HepG2 (cell line): Measurements from ENCODE around the gene DENND4A. TPM values are rescaled to one million over a fixed set of nuclear protein-coding genes. Genes with fewer than 3 reads are reported as not detected.

Experiments used
- ATAC-seq: fragments of 200-7000 bp; cut with Tn5 transposase; 3 replicates; pipeline ENCODE4 v1.9.1; 2020; ENCODE audit warnings: mild to moderate bottlenecking, moderate library complexity
- BruUV-seq: library from RNA; stranded (reverse); fragments of 400-500 nt; replicated peaks from 2 replicates; lab custom pipeline; 2021; lab: Mats Ljungman, UMichigan
- CTCF ChIA-PET: fragments of 300-600 bp; formaldehyde crosslinking; extraction: SDS; loops from one replicate; lab custom pipeline; 2021; ENCODE audit warnings: low total read pairs, inconsistent platforms, low intra/inter-chr PET ratio; lab: Yijun Ruan, JAX
- POLR2A ChIA-PET: fragments of 350-600 bp; sonication (Branson Sonifier 250); formaldehyde crosslinking; loops from one replicate; lab custom pipeline; 2020; ENCODE audit warnings: antibody characterized with exemption, inconsistent platforms; lab: Yijun Ruan, JAX
- DNase-seq: peaks from one replicate; pipeline ENCODE4 v3.0.0-alpha.2; 2015; ENCODE audit warnings: low spot score
- FAIRE-seq: peaks from 3 replicates; lab custom pipeline; 2011; peaks lifted over from hg19 to GRCh38; lab: Jason Lieb, UNC
- H2AFZ ChIP-seq: one replicate; pipeline ENCODE4 v1.6.1; 2011; ENCODE audit warnings: low read length, inconsistent platforms
- H3K27ac ChIP-seq: fragments of 300-600 bp; 3 replicates; pipeline ENCODE4 v1.8.0; 2011; ENCODE audit warnings: mixed run types, mild to moderate bottlenecking, mixed read lengths, low read length, inconsistent platforms; ENCODE audit not compliant: insufficient read depth; ENCODE audit errors: extremely low read length
- H3K27me3 ChIP-seq, 2 experiments: fragments of 200-600 bp in 1 of 2; 2 replicates in 1 of 2; 3 replicates in 1 of 2; pipeline versions ENCODE4 v1.6.0 to v1.8.0; 2011; ENCODE audit warnings: low read length in 2 of 2, mild to moderate bottlenecking in 2 of 2, moderate library complexity in 2 of 2, inconsistent platforms in 1 of 2; ENCODE audit not compliant: insufficient read depth in 2 of 2, control insufficient read depth in 1 of 2
- H3K36me3 ChIP-seq, 2 experiments: fragments of 200-600 bp in 1 of 2; replicated peaks in 1 of 2; 2 replicates in 1 of 2; 3 replicates in 1 of 2; pipeline versions ENCODE4 v1.5.1 to v1.8.0; 2011; ENCODE audit warnings: low read length in 2 of 2, inconsistent platforms in 1 of 2; ENCODE audit not compliant: insufficient read depth in 2 of 2, control insufficient read depth in 1 of 2
- H3K4me1 ChIP-seq: 2 replicates; pipeline ENCODE4 v1.5.1; 2012; ENCODE audit warnings: low read length, inconsistent platforms; ENCODE audit not compliant: insufficient read depth
- H3K4me2 ChIP-seq: 2 replicates; pipeline ENCODE4 v1.6.0; 2011; ENCODE audit warnings: low read depth, low read length, inconsistent platforms
- H3K4me3 ChIP-seq, 3 experiments: fragments of 200-600 bp in 1 of 3; sonication (generic), shearing (Covaris generic) in 1 of 3; replicated peaks in 1 of 3; 2 replicates each; pipeline ENCODE4 v1.5.1; 2011 to 2016; ENCODE audit warnings: low read length in 3 of 3, inconsistent platforms in 2 of 3, low read depth in 2 of 3, mild to moderate bottlenecking in 2 of 3, control low read depth in 1 of 3, mixed read lengths in 1 of 3; ENCODE audit not compliant: insufficient read depth in 1 of 3
- H3K79me2 ChIP-seq: one replicate; pipeline ENCODE4 v1.6.1; 2011; ENCODE audit warnings: low read length, inconsistent platforms; ENCODE audit not compliant: insufficient read depth
- H3K9ac ChIP-seq: 2 replicates; pipeline ENCODE4 v1.6.0; 2011; ENCODE audit warnings: mild to moderate bottlenecking, low read depth, low read length, inconsistent platforms; ENCODE audit not compliant: insufficient read depth
- H3K9me3 ChIP-seq: 2 replicates; pipeline ENCODE4 v1.5.1; 2012; ENCODE audit warnings: mild to moderate bottlenecking, low read length
- H4K20me1 ChIP-seq: 2 replicates; pipeline ENCODE4 v1.6.0; 2011; ENCODE audit warnings: inconsistent platforms, mild to moderate bottlenecking, low read length, moderate library complexity; ENCODE audit not compliant: insufficient read depth
- EP300 ChIP-seq, 3 experiments: sonication (generic) in 1 of 3; formaldehyde crosslinking in 1 of 3; IDR thresholded peaks; 2 replicates each; pipeline versions ENCODE4 v1.5.1 to v1.6.1; 2011 to 2020; ENCODE audit warnings: low read depth in 2 of 3, low read length in 2 of 3, borderline replicate concordance in 1 of 3, improper control_type of control experiment in 1 of 3, mild to moderate bottlenecking in 1 of 3, missing genetic modification reagents in 1 of 3, moderate library complexity in 1 of 3
- GMEB1 ChIP-seq: sonication (generic); formaldehyde crosslinking; IDR thresholded peaks from 2 replicates; pipeline ENCODE4 v1.5.1; 2020; ENCODE audit warnings: missing genetic modification reagents, mild to moderate bottlenecking, borderline replicate concordance
- HIVEP1 ChIP-seq: sonication (generic); formaldehyde crosslinking; IDR thresholded peaks from 2 replicates; pipeline ENCODE4 v1.4.0; 2020; ENCODE audit warnings: mild to moderate bottlenecking, missing genetic modification reagents
- HNRNPUL1 ChIP-seq: fragments of 200-400 bp; formaldehyde crosslinking; IDR thresholded peaks from 2 replicates; pipeline ENCODE4 v1.6.1; 2017; ENCODE audit warnings: low read depth, mild to moderate bottlenecking, low read length, moderate library complexity
- ISX ChIP-seq: sonication (generic); formaldehyde crosslinking; conservative IDR thresholded peaks from 2 replicates; pipeline ENCODE4 v1.5.0; 2020; ENCODE audit warnings: missing genetic modification reagents
- KDM1A ChIP-seq: IDR thresholded peaks from 2 replicates; pipeline ENCODE4 v1.6.1; 2016; ENCODE audit warnings: missing compliant biosample characterization
- KDM6A ChIP-seq: IDR thresholded peaks from 2 replicates; pipeline ENCODE4 v1.6.1; 2016; ENCODE audit warnings: low read depth
- LRRFIP1 ChIP-seq: sonication (generic); formaldehyde crosslinking; conservative IDR thresholded peaks from 2 replicates; pipeline ENCODE4 v1.4.0; 2020; ENCODE audit warnings: missing genetic modification reagents
- NAIF1 ChIP-seq: sonication (generic); formaldehyde crosslinking; IDR thresholded peaks from 2 replicates; pipeline ENCODE4 v1.5.0; 2020; ENCODE audit warnings: mild to moderate bottlenecking, missing genetic modification reagents, borderline replicate concordance
- RARG ChIP-seq: sonication (generic); formaldehyde crosslinking; IDR thresholded peaks from 2 replicates; pipeline ENCODE4 v1.4.0; 2020; ENCODE audit warnings: low read depth, mild to moderate bottlenecking, missing genetic modification reagents
- RBM39 ChIP-seq: fragments of 200-400 bp; formaldehyde crosslinking; IDR thresholded peaks from one replicate; pipeline ENCODE4 v1.6.1; 2018; ENCODE audit warnings: antibody characterized with exemption, mild to moderate bottlenecking, low read depth, low read length; ENCODE audit not compliant: poor library complexity, severe bottlenecking
- SALL2 ChIP-seq: sonication (generic); formaldehyde crosslinking; IDR thresholded peaks from 2 replicates; pipeline ENCODE4 v1.8.1; 2023; ENCODE audit warnings: mild to moderate bottlenecking, missing genetic modification reagents, inconsistent platforms
- ZNF180 ChIP-seq: sonication (generic); formaldehyde crosslinking; IDR thresholded peaks from 2 replicates; pipeline ENCODE4 v1.4.0; 2020; ENCODE audit warnings: low read depth, missing genetic modification reagents, borderline replicate concordance
- ZNF484 ChIP-seq: sonication (generic); formaldehyde crosslinking; IDR thresholded peaks from 2 replicates; pipeline ENCODE4 v1.5.1; 2020; ENCODE audit warnings: mild to moderate bottlenecking, low read depth, missing genetic modification reagents, borderline replicate concordance
- ZNF615 ChIP-seq: sonication (generic); formaldehyde crosslinking; IDR thresholded peaks from 2 replicates; pipeline ENCODE4 v1.5.0; 2020; ENCODE audit warnings: mild to moderate bottlenecking, missing genetic modification reagents, borderline replicate concordance
- ZNF749 ChIP-seq: sonication (generic); formaldehyde crosslinking; IDR thresholded peaks from 2 replicates; pipeline ENCODE4 v1.8.0; 2022; ENCODE audit warnings: mild to moderate bottlenecking, missing genetic modification reagents, moderate library complexity, borderline replicate concordance
- ZNF75D ChIP-seq: sonication (generic); formaldehyde crosslinking; IDR thresholded peaks from 2 replicates; pipeline ENCODE4 v1.8.1; 2023; ENCODE audit warnings: missing genetic modification reagents, mild to moderate bottlenecking, borderline replicate concordance
- ZSCAN20 ChIP-seq: sonication (generic); formaldehyde crosslinking; IDR thresholded peaks from 2 replicates; pipeline ENCODE4 v1.4.0; 2020; ENCODE audit warnings: missing genetic modification reagents, mild to moderate bottlenecking, borderline replicate concordance
- WGBS: methylation state at CpG from one replicate; pipeline ENCODE4 v1.1.6; 2017; ENCODE audit warnings: low lambda C conversion rate; 5-methylcytosine and 5-hydroxymethylcytosine counted together
- in situ Hi-C: cut with HindIII; loops from 2 replicates; pipeline ENCODE4 v1.10.0; 2017; ENCODE audit warnings: low pct_unique_long_range_greater_than_20kb; ENCODE audit not compliant: extremely low pct_ligation_motif_present
- intact Hi-C: fragments of 100-400 bp; cut with micrococcal nuclease; formaldehyde crosslinking; loops from one replicate; pipeline ENCODE4 v1.10.0; 2022; ENCODE audit not compliant: unreplicated experiment
- polyA plus RNA-seq, 8 experiments: library from polyadenylated mRNA; depleted of rRNA in 3 of 8; stranded (reverse) in 7 of 8; unstranded in 1 of 8; fragments of >200 nt; fragmentation: Illumina TruSeq in 4 of 8; extraction: Trizol in 4 of 8; gene quantifications; 2 replicates each; pipeline versions ENCODE4 v1.2.1 to v1.2.3, GENCODE V29; 2011 to 2016; ENCODE audit warnings: low read depth in 4 of 8, missing spikeins in 1 of 8, mixed read lengths in 1 of 8; ENCODE audit not compliant: insufficient read depth in 1 of 8
- total RNA-seq, 5 experiments: library from RNA; depleted of rRNA; stranded (reverse); fragments of >200 nt; fragmentation: Illumina TruSeq; extraction: Trizol; gene quantifications; 2 replicates each; pipeline ENCODE4 v1.2.3, GENCODE V29; 2016; ENCODE audit warnings: low read depth in 1 of 5

Gene DENND4A
- total and polyA plus RNA-seq, 2 of the 13 experiments (the other 11 are each of a cell fraction or from before 2014, with no cell fraction given): 13.2 to 18.6 TPM

DNA sequence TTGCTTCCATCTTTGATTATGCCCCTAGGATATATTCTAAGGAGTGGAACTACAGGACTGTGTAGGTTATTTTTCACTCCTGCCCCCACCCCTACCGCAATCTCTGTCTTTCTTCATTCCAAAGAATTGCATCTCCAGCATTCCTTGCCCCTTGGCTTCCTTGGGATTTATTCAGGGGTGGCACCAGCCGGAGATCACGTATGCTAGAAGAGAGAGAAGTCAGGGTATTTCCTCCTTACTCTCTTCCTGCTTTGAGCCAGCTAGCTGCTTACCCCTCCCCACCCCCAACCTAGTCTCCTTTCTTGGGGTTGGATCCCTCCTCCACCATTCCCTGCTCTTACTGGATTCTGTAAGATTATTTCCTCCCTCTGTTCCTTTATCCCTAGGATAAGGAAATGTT, 35.0 kb upstream of the DENND4A start:
- CTCF ChIA-PET: no interaction called here
- H3K27ac ChIP-seq: no peak overlapping the region
- H3K27me3 ChIP-seq: no peaks in the 10 kb centered on the region
- H2AFZ ChIP-seq: no peak overlapping the region
- H3K9me3 ChIP-seq: no peaks in the 10 kb centered on the region
- in situ Hi-C loops (no loop called here), intact Hi-C loops (no loop called here)
- H3K4me3 ChIP-seq: no peak overlapping the region
- H4K20me1 ChIP-seq: no peaks in the 10 kb centered on the region
- FAIRE-seq: no peak
- no peaks in the 10 kb centered on the region for H3K36me3 ChIP-seq
- no peak overlapping the region for H3K4me2 ChIP-seq
- no peak overlapping the region for H3K9ac ChIP-seq
- BruUV-seq: no TSS peak
- TF ChIP-seq KDM6A (CRISPR knock-in tag): no peak
- TF ChIP-seq SALL2: no peak
- no peak for TF ChIP-seq LRRFIP1 (CRISPR knock-in tag)
- TF ChIP-seq ZSCAN20 (CRISPR knock-in tag): no peak
- no peak for TF ChIP-seq RARG
- no peak for TF ChIP-seq ISX
- TF ChIP-seq ZNF749 (CRISPR knock-in tag): no peak
- no peak for TF ChIP-seq NAIF1 (CRISPR knock-in tag)
- TF ChIP-seq RBM39: no peak
- no peak for TF ChIP-seq ZNF484 (CRISPR knock-in tag)
- TF ChIP-seq ZNF180 (CRISPR knock-in tag): no peak
- no peak for TF ChIP-seq EP300 (IDR thresholded peaks at IDR 0.05; ENCODE audit: low read depth in 2 of 2, low read length in 2 of 2)
- TF ChIP-seq EP300 (CRISPR knock-in tag; IDR thresholded peaks at IDR 0.05; ENCODE audit: borderline replicate concordance): no peak
- TF ChIP-seq ZNF615 (CRISPR knock-in tag): no peak
- TF ChIP-seq GMEB1 (CRISPR knock-in tag): no peak
- TF ChIP-seq HIVEP1: no peak
- no peak for TF ChIP-seq ZNF75D (CRISPR knock-in tag)
- no peak for TF ChIP-seq KDM1A (CRISPR knock-in tag)
- no peak for TF ChIP-seq HNRNPUL1
- TF ChIP-seq, all 625 proteins: peak for 0
- Histone ChIP-seq H3K79me2 (no peaks in the 10 kb centered on the region), H3K4me1 (peaks cover 61% of the 10 kb centered on the region)
- POLR2A ChIA-PET: no interaction called here
- no peak for DNase-seq
- no peak for ATAC-seq
- WGBS: 98% methylated on average over 3 of the region's 3 CpGs
